HG03571 (cell line): ENCODE measurements around the gene LDAF1.
"Not testable (repeated sequence)": the region's sequence is repeated elsewhere in the genome, so short reads cannot be mapped to it uniquely, and the experiment has no call there.

Experiments
- ATAC-seq: cut with Tn5 transposase; IDR thresholded peaks from one replicate; pipeline ENCODE4 v1.9.1; 2021; ENCODE audit not compliant: unreplicated experiment

LDAF1 gene

DNA sequence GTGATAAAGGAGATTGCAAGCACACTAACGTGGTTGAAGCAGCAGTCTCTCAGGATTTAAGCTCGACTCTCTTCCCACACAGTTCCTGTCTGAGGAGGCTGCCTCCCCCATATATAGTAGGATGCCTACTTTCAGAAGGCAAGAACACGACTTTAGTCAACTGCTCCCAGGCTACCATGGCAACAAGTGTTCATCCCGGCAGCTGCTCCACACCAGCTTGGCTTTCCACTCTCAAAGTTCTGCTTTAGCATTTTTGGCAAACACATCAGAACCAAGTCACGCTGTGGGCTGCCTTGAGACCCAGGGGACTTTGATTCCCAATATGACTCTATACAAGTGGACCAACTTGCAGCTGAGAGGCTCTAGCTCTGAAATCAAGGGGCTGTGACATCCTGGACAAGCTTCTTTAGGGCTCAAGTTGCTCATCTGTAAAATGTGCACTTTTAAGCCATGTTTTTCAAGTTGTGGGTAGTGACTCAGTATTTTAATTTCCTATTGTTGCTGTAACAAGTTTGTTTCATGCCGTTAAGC lies 36.4 kb downstream of the LDAF1 start:
- ATAC-seq = no peak

DNA sequence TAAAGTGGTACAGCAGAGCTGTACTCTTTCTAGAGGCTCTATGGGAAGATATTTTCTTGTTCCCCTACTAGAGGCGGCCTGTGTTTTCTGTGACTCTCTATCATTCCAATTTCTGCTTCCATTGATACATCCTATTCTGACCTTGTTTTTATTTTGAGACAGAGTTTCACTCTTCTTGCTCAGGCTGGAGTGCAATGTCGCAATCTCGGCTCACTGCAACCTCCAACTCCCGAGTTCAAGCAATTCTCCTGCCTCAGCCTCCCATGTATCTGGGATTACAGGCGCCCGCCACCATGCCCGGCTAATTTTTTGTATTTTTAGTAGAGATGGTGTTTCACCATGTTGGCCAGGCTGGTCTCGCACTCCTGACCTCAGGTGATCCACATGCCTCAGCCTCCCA lies 36.9 kb downstream of the LDAF1 start:
- ATAC-seq = not testable (repeated sequence)

DNA sequence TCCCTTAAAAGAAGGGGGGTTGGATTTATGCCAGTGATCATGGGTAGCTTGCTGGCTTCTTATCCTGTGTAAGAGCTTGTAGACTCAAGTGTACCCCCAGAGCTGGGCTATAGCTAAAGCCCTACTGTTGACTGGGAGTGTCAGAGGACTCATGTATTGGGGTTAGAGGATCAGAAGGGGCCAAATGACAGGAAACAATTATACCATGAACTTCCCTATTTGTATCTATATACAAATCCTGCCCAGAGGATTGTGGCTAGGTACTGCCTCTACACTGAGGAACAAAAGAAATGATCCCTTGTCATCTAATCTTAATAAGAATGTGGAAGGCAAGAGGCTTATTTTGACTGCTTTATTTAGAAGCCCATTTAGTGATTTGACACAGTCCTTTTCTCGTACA lies 38.6 kb downstream of the LDAF1 start:
- ATAC-seq = no peak

DNA sequence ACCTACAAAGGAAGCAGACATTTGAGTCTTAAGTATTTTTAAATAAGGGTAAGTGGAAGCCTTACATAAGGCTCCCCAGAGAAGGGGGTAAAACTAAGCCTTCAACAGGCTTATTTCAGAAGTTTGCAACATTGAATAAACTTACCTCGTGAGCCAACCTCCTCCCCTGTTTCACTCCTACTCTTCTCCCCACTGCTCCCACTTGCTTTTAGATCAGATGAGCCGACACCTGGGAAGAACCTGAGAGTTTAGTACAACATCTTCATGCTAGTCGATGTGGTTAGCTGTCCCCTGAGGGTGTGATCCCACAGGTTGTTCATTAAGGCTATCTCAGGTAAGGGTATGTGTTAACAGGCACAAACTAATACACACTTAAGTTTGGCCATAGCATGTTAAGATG lies 39.1 kb downstream of the LDAF1 start:
- no peak for ATAC-seq

DNA sequence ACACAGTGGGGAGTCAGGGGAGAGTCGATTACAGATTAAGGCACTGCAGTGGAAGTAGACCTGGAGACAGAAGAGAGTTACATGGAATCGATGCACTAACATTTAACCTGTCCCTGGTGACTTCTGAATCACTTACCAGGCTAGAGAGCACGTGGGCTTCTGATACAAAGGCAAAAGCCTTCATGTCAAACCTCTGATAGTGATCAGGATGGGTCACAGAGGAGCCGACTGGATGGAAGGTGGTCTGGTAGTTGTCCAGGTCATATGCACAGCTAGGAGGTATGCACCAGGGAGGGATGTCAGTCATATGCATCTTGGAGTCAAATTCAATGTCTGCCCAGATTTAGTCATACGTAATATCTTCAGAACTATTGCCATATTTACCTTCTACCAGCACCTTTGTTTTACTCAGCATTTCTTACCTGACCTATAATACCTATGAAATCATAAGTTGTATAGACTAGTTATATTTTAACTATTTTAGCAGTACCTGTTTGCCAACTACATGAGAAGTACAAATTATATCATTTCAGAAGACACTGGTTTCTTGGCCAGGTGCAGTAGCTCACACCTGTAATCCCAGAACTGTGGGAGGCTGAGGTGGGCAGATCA lies 41.2 kb downstream of the LDAF1 start:
- ATAC-seq = no peak

DNA sequence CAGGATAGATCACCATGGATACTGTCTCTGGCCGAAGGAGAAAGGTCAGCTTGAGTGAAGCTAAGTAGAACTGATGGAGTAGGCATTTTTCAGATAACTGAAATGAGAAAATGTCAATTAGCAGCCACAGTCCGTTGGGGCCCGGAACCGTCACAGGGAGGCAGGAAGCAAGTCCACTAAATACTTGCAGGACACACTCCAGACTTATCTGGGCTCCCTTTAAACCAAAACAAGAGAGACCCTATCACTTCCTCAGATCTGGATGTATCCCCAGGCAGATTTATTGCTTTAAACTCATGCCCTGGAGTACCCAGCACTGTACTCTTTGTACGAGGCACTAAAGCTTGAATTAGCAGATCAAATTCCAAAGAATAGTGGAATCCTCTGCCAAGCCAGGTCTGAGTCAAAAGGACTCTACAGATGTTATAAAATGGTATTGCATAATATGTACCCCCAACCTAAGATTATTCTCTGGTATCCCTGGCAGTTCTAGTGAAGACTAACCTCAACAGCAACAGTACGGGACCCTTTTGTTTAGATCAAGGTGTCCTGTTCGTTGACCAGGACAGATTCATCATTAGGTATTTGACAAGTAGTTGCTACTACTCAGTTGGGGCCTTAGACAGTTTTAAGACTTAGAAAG lies 44.8 kb downstream of the LDAF1 start:
- ATAC-seq = no peak

DNA sequence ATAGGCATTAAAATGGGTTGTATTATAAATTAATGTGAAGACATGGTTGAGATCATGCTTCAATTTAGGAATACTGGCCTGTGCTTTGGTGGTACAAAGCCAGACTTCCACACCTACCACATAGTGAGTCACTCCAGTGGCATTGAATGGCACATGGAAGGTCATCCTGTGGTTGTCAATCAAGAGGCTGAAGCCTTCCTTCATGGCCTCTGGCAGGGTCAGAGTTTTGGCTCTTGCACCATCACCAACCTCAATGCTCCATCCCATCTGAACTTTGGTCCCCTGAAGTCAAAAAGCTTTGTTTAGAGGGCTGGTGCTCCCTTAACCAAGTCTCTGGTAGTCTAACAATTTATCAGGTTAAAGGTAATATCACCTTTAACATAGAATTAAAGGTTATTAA lies 46.8 kb downstream of the LDAF1 start:
- no peak for ATAC-seq

DNA sequence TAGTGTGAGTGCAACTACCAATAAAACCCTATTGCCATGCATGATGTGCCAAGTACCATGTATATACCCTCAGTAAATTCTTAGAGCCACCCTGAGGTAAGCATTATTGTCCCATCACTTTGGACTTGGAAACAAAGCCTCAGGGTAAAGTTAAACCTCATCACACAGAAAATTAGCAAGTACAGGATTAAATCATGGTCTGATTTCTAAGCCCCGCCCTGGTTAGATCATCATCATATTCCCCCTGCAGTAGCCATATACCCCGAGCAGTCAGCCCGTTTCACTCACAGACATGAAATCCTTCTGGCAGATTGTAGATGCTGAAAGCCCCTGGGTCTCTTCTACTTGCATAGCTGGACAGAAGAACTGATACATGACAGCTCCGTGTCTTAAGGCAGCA lies 48.1 kb downstream of the LDAF1 start:
- ATAC-seq = no peak

DNA sequence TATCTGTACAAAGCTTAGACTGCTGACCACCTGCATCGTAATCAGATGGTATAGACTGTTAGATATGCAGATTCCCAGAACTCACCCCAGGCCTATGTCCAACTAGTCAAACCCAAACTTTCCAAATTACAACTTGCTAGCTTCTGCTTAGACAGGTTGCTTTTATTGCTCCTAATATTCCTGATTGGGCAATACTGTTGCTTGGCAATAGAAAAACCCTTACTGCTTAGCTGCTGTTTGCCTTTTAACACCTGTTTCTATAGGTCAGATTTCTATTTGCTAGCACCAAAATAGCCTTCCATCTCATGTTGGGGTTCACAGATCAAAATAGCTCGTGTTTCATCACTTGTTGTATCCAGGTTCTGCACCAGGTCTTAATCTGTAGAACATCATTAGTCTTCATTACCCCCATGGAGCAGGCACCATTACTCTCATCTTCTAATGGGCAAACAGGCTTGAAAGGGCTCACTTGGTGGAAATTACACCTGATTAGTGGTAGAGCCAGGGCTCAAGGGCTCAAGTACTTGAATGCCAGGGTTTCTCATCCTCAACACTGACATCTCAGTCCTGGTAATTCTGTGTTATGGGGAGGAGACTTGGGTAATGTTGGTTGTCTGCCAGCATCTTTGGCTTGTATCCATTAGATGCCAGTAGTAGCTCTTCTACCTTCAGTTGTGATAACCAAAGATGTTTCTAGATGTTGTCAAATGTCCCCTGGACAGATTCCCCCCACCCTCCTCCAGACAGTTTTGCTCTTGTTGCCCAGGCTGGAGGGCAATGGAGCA lies 50.2 kb downstream of the LDAF1 start:
- ATAC-seq = no peak

DNA sequence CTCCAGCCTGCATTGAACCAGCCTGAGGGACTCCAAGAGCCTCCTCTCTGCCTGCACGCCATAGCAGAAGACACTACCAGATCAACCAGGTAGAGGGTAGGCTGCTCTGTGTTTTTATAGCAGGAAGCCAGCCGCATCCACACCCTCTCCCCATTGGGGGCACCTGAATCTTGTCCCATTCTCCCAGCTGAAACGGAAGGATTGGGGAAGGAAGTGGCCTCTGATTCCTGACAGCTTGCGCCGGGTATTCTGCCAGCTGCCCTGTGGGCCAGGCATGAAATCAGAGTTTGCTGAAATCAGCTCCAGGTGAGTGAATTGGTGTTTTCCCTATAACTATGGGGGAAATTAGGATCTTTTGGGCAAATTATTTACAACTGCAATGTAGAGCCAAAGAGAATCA lies 53.0 kb downstream of the LDAF1 start, which contains the start of gene ZP2:
ZP2 (minus strand) TSS at position 89 of the 400 bp plus-strand sequence; CDS start at position 62, 27 bp downstream.
- no peak for ATAC-seq

DNA sequence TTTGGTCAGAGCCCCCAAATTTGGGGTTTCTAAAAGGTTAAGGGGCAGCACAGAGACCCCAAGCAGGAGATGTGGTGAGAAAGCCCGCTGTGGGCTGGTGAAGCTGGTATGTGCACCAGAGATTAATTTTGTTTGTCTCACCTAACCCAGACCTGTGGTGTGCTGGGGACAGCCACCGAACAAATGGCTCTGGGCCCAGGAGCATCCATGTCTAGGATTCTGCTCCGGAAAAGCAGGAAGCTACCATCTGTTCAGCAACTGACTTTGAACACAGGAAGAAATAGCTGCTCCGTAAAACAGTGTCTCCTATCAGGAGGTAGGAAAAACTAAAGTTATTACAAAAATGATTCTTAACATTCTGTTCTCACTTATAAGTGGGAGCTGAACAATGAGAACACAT lies 55.6 kb downstream of the LDAF1 start:
- no peak for ATAC-seq

DNA sequence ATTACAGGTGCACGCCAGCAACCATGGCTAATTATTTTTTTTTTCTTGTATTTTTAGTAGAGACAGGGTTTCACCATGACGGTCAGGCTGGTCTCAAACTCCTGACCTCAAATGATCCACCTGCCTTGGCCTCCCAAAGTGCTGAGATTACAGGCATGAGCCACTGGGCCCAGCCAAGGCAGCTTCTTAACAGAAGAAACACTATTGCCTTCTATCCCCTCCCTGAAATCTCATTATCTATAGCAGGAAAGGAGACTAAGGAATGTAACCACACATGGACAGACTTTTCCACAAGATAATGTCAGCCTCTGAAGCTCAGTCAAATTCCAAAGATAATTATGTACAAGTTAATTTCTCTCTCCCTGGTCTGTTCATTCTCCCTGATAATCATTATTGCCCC lies 58.6 kb downstream of the LDAF1 start:
- ATAC-seq = no peak

DNA sequence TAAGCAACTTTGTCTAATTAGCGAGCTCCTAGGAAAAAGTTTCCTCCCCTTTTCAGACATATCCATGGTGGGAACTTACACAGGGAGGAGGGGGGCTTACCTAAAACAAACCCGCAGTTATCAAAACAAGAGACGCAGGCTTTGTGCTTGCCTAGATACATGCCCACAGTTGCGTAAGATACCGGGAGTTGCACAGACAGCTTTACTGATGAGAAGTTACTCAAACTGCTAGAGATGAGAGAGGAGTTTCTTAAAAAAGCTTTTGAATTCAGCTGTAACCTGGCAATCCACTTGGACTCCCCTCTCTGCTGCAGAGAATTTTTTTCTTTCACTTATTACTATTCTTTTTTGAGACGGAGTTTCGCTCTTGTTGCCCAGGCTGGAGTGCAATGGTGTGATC lies 59.7 kb downstream of the LDAF1 start:
- ATAC-seq = no peak

DNA sequence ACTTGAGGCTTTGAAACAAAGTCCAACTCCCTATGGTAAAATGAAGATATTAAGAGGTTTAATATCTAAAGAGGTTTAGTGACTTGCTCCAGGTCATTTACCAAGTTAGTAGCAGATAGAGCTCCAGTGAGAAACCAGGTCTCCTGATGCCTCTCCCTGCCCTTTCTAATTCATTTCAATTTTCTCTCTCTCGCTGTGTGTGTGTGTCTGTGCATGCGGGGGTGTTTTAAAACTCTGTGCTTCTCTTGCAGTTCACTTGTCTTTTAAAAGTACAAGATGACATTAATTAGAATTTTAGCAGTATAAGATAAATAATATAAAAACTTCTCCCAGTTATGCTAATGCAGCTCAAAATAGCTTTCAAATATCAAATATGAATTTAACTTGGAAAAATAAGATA lies 61.1 kb downstream of the LDAF1 start:
- ATAC-seq = no peak

DNA sequence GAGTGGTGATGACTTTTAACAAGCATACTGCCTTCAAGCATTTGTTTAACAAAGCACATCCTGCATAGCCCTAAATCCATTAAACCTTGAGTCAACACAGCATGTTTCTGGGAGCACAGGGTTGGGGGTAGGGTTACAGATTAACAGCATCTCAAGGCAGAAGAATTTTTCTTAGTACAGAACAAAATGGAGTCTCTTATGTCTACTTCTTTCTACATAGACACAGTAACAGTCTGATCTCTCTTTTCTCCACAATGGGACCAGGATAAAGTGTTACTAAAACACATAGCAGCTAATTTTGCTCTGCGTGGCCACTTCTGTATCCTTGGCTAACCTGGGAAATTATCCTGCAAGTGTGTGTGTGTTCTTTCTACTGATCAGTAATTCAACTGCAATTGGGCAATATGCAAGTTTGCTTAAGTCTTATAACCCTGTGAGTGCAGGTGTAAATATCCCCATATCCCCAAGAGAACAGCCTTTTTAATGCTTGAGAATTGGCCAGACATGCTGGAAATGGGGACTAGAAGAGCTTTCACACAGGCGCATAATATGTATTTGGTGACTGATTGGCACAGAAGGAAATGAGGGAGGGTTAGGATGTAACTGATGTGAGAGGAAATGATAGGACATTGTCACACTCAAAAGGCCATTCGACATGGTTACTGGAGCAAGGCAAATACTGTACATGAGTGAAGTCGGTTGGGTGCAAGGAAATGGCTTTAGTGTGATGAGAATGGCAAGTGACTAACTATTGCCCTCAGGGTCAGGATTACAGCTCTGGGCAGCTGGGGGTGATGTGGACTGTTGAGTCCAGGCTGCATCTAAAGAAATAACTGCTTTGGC lies 64.2 kb downstream of the LDAF1 start:
- no peak for ATAC-seq

DNA sequence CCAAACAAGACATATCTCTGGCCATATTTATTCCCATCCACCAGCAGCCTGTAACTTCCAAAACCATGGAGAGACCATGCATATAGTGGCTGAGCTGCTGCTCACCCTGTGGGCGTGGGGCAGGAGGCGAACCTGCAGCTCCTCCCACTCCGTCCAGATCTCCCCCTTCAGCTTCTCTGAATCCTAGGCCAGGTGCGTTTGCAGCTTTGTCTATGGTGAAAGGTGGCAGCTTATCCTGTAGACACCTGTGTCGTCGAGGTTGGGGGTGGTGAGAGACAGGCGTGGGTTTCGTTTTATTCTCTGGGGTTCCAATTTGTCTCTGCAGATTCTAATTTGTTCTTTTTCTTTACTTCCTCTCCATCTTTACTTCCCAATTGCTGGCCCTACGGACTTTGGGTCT lies 65.3 kb downstream of the LDAF1 start:
- ATAC-seq = no peak

DNA sequence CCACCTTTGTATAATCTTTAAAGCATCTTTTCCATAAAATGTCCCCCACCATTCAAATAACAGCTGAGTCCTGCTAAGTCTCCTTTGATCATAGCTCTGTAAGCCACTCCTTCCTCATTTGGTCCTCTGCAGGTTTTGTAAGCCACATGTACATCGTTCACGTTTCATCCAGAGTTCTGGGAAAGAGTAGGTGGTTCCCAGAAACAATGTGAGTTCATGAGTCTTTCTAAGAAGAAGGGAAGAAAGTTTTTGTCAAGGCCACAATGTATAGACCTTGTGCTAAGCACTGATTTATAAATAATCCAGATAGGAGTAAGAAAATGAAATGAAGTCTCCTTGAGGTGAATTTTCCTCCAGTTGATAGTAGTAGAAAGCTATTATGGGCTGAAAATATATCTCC lies 66.3 kb downstream of the LDAF1 start:
- ATAC-seq = no peak

DNA sequence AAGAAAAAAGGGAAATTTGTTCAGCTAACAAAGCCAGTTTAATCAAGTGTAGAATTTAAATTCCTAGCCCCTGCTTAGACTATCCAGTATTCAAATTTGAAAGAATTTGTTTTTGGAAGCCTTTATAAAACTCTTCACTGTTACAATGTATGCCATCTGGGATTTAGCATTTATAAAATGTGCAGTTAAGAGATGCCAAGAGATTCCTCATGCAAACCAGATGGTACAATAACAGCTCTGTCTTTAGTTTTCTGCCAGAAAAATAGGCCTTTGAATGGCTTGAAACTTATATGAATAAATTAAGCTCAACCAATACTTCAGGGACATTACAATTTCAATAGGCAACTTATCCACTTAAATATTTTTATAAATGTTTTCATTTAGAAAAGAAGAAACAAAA lies 68.3 kb downstream of the LDAF1 start:
- ATAC-seq = no peak

DNA sequence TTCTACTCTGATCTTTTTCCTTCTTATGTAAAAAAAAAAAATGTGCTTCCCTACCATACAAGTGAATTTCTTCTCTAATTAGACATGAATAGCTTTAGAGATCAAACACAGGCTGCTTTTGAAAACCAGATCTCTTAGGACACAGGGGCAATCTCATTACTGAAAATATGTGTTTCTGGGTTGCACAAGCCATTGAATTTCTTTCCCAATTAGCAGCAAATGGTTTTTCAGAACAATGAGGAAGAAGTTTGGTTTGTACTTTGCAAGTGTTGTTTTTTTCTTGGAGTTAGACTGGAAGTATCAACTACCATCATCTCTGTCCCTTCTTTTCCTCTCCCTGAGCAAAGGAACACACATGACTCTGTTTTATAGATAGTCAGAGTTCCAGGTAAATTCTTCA lies 69.4 kb downstream of the LDAF1 start:
- no peak for ATAC-seq

DNA sequence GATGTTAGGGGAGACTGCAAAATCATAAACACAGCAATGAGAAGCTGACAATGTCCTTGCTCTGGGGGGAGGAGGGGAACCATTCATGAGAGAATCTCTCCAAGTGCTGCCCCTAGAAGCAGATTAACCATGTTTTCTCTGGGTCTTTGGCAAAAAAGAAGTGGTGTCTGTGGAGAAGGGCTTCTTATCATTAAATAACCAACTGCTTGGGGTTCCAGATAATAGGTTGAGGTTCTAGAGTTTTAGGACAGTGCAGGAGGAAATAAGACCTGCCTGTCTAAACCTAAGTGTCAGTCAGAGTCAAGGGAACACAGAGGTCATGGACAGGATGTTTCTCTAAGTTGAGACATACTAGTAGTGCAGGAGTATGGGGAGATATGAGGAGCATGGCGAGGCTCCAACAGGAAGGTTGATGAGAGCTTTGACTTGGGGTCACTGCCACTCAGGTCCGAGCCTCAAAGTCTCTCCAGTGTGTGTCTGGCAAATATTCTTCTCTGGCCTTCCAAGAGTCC lies 69.9 kb downstream of the LDAF1 start:
- no peak for ATAC-seq
